ENCODE results near the gene SEBOX.

SEBOX gene

DNA sequence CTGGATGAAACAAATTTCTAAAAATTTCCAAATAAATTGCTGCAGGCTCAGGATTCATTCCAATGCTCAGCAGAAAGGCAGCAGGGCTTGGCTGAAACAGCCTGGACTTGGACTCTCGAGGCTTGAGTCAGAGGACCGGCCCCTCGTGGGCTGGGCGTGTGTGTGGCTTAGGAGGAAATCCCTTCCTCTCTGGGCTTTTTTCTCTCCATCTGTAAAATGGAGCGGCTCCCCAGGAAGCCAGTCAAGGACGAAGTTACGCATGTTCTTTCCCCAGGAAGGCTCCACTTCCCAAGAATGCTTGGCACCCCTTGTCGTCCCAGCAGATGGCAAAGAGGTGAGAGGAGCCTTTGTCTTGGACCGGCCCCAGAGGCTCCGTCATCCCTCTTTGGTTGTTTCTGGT, 27.5 kb upstream of the SEBOX start:
- no peak for ATAC-seq
- DNase-seq, result no peak

DNA sequence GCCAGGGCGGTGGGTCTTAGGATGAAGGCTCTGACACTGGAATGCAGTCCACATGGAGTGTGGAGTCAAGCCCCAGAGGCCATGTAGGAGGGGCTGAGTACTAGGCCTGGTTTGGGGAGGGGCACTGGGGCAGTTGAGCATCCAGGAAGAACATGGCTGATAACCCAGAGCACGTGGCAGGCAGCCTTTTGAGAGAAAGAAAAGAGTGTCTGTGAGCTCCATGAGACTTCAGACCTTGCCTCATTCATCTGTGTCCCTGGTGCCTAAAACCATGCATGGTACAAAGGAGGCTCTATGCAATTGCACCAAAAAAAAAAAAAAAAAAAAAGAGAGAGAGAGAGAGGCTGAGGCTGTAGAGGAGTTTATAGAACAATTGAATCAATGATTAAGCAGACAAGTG, 26.4 kb upstream of the SEBOX start:
- ATAC-seq (no peak), DNase-seq (no peak)

- no peak for ATAC-seq
- DNase-seq, result no peak
These were observed 26.0 kb upstream of the SEBOX start for GRCh38 chr17:28390984-28391383.

- DNase-seq (no peak), ATAC-seq (no peak)
These were observed 25.6 kb upstream of the SEBOX start for GRCh38 chr17:28390563-28390962.

DNA sequence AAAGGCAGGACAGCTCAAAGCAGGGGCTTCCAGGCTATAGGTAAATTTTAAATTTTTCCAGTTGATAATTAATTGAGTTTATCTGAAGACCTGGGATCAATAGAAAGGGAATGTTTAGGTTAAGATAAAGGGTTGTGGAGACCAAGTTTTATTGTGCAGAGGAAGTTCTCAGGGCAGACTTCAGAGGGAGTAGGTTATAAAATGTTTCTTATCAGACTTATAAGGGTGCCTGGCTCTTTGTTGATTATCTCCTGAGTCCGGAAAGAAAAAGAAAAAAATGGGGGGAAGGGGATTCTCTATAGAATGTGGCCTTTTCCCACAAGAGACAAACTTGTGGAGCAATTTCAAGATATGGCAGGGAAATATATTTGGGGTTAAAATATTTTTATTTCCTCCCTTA, 25.1 kb upstream of the SEBOX start:
- no peak for DNase-seq
- no peak for ATAC-seq

- DNase-seq (no peak), ATAC-seq (no peak)
These were observed 23.1 kb upstream of the SEBOX start for GRCh38 chr17:28388106-28388505.

DNA sequence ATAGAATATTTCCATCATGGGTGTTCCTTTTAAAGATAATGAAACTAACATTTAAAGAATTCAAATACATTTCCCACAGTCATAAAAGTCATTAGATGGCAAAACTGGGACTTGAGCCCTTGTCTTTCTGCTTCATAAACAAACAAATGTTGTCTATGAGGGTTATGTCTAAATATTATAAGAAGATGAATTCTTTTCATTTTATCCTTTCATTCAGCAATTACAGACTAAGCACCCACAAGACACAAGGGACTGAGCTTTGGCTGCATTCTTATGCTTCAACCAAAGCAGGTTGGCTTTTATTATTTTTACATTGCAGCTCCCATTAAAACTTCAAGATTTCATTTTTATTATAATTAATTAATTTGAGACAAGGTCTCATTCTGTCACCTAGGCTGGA, 21.4 kb upstream of the SEBOX start:
- DNase-seq (no peak), ATAC-seq (no peak)

DNA sequence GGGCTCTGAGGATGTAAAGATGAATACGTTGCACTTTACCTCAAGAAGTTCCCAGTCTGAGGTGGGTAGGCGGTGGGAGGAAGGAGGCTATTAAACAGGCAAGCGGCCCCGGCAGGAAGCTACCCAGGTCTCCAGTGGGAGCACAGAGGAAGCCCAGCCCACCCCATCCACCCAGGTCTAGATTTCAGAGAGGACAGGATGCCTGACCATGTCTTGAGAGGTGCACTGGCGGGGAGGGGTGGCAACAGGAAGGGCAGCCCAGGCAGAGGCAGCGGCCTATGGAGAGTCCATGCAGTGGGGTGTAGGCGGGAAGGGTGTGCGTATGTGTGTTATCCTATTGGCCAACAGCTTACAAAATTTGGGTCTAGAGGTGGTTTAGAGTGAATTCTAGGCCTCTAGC, 20.4 kb upstream of the SEBOX start:
- peak; percentile 22 for ATAC-seq

GRCh38 chr17:28385037-28385400, 20.0 kb upstream of the SEBOX start:
- DNase-seq (peak; percentile 17), ATAC-seq (no peak)

More for the DNA sequence above, 20.4 kb upstream of the SEBOX start:
- DNase-seq, result peak; percentile 22

GRCh38 chr17:28384281-28385036, 19.5 kb upstream of the SEBOX start:
- peak; percentile 70 for DNase-seq
- ATAC-seq, result peak; percentile 87

GRCh38 chr17:28381141-28381825, 16.3 kb upstream of the SEBOX start:
- ATAC-seq (no peak), DNase-seq (peak; percentile 40)

GRCh38 chr17:28379814-28380801, 15.1 kb upstream of the SEBOX start:
- no peak for ATAC-seq
- DNase-seq, result no peak

DNA sequence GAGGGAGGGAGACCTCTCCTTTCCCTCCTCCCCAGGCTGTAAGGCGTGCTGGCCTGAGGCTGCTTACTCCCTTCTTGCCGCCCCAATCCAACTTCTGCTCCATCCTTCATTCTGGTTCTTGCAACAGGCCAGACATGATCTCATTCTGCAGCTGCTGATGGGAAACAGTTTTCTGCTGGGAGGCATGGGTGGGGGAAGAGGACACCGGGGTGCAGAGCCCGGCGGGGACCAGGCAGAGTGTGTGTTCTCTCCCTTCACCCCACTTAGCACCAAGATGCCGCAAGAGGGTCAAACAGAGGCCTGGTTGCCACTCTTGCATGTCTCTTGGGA, 7.9 kb upstream of the SEBOX start:
- no peak for ATAC-seq
- no peak for DNase-seq

DNA sequence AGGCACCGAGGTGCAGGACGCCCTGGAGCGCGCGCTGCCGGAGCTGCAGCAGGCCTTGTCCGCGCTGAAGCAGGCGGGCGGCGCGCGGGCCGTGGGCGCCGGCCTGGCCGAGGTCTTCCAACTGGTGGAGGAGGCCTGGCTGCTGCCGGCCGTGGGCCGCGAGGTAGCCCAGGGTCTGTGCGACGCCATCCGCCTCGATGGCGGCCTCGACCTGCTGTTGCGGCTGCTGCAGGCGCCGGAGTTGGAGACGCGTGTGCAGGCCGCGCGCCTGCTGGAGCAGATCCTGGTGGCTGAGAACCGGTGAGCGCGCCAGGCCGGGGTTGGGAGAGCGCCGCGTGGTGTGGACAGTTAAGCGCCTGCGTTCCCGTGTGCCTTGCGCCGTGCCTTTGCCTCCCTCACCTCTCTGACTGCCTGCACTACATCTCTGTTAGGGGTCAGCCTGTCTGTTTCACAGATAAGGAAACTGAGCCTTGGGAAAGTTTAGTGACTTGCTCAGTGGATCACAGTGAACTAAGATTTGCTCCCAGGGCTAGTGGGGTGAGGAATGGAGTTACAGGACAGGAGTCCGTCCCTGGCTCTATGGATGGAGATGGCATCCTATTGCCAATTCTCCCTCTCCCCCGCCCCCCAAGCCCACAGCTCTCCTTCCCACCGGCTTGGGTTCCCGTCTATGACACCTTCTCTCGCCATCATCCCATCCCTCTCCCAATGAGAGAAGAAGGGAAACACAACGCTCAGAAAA, 7.4 kb upstream of the SEBOX start:
- ATAC-seq, result no peak

GRCh38 chr17:28371245-28372202, 6.5 kb upstream of the SEBOX start, which contains the start of gene SARM1:
Gene SARM1, plus strand, starts transcription at chr17:28371694. Its CDS starts 339 bp downstream, at chr17:28372033.
- peak; percentile 94 for DNase-seq
- peak; percentile 95 for ATAC-seq

More for the DNA sequence above, 7.4 kb upstream of the SEBOX start:
- peak; percentile 41 for DNase-seq

GRCh38 chr17:28370744-28371103, 5.7 kb upstream of the SEBOX start:
- no peak for DNase-seq
- ATAC-seq, result no peak

- no peak for DNase-seq
These were observed 5.2 kb upstream of the SEBOX start, which contains the start of gene VTN for GRCh38 chr17:28370035-28370743. Gene VTN, minus strand, starts transcription at chr17:28370307. Its CDS starts 104 bp downstream, at chr17:28370203.

GRCh38 chr17:28369684-28370034, 4.7 kb upstream of the SEBOX start:
- DNase-seq, result no peak
- ATAC-seq, result no peak

More at GRCh38 chr17:28370035-28370743, 5.2 kb upstream of the SEBOX start, which contains the start of gene VTN:
- ATAC-seq, result no peak

GRCh38 chr17:28368915-28369683, 4.1 kb upstream of the SEBOX start:
- no peak for ATAC-seq
- no peak for DNase-seq
